ENCODE measurements around the gene SLC36A1.

Gene SLC36A1

DNA sequence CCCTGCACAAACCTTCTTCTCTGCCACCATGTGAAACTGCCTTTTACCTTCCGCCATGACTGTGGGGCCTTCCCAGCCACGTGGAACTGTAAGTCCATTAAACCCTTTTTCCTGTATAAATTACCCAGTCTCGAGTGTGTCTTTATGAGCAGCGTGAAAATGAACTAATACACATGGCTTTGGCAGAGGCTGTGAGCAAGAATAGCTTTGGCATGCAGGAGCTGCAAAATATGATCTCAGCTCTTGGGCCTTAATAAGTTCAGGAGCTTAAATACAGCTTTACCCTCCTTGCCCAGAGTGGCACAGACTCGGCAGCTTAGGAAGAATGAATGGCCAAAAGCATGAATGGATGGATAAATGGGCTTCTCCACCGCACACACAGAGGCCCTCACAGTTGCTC is 15.7 kb upstream of the SLC36A1 start:
- in situ Hi-C loops (cut with MboI; ENCODE audit: low sequenced_read_pairs), result no loop called here
- Histone ChIP-seq H3K4me3 (no peak overlapping the region), H3K9me3 (no peaks in the 10 kb centered on the region), H3K4me1 (no peaks in the 10 kb centered on the region), H3K36me3 (replicated peaks) (no peaks in the 10 kb centered on the region), H3K27me3 (ENCODE audit: low read depth) (no peaks in the 10 kb centered on the region)
- no peak for DNase-seq (ENCODE audit: low spot score in 2 of 2)

DNA sequence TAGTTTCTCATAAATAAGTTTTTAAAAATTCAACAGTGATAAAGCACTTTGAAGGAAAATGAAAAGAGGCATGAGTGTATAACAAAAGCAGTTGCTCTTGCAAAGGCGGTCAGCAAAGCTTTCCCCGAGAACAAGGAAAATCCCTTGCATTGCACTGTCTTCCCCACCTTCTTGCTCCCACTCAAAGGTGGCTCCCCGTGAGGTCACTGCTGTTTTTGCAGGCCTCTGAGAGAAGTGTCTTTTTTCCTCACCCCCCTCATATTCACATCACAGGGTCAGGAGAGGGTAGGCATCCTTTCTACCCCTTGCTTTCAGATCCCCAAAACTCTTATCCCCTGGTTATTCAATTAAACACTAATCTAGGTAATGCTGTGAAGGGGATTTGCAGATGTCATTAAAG is 15.2 kb upstream of the SLC36A1 start:
- in situ Hi-C loops (cut with MboI; ENCODE audit: low sequenced_read_pairs), result no loop called here

DNA sequence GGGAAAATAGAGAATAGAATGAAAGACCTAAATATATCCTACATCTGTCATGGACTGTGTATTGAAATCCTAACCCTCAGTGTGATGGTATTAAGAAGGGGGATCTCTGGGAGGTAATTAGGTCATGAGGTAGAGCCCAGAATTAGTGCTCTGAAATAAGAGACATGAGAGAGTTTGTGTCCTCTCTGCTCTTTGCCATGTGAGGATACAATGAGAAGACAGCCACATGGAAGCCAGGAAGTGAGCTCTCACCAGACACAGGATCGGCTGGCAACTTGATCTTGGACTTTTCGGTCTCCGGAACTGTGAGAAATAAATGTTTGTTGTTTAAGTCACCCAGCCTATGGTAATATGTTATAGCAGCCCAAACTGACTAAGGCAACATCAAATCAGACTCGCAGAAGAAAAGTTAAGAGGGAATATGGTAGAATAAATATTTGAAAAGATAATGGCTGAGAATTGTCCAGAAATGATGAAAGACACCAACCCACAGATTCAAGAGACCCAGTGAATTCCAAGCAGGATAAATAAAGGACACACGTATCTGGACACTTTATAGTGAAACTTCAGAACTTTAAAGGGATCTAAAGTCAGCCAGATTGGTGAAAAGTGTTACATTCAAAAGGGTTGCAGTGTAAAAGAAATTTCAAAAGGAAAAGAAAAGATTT is 12.7 kb upstream of the SLC36A1 start:
- no peaks in the 10 kb centered on the region for H3K9me3 ChIP-seq
- H3K4me1 ChIP-seq, result no peaks in the 10 kb centered on the region
- H3K36me3 ChIP-seq (replicated peaks), result no peaks in the 10 kb centered on the region
- in situ Hi-C loops (cut with MboI; ENCODE audit: low sequenced_read_pairs), result no loop called here
- no peak for DNase-seq (ENCODE audit: low spot score in 2 of 2)
- no peaks in the 10 kb centered on the region for H3K27me3 ChIP-seq (ENCODE audit: low read depth)
- H3K4me3 ChIP-seq, result no peak overlapping the region

More for the DNA sequence above, 15.2 kb upstream of the SLC36A1 start:
- no peaks in the 10 kb centered on the region for H3K4me1 ChIP-seq
- H3K4me3 ChIP-seq, result no peak overlapping the region
- H3K36me3 ChIP-seq (replicated peaks), result no peaks in the 10 kb centered on the region
- no peaks in the 10 kb centered on the region for H3K9me3 ChIP-seq
- no peaks in the 10 kb centered on the region for H3K27me3 ChIP-seq (ENCODE audit: low read depth)
- no peak for DNase-seq (ENCODE audit: low spot score in 2 of 2)

DNA sequence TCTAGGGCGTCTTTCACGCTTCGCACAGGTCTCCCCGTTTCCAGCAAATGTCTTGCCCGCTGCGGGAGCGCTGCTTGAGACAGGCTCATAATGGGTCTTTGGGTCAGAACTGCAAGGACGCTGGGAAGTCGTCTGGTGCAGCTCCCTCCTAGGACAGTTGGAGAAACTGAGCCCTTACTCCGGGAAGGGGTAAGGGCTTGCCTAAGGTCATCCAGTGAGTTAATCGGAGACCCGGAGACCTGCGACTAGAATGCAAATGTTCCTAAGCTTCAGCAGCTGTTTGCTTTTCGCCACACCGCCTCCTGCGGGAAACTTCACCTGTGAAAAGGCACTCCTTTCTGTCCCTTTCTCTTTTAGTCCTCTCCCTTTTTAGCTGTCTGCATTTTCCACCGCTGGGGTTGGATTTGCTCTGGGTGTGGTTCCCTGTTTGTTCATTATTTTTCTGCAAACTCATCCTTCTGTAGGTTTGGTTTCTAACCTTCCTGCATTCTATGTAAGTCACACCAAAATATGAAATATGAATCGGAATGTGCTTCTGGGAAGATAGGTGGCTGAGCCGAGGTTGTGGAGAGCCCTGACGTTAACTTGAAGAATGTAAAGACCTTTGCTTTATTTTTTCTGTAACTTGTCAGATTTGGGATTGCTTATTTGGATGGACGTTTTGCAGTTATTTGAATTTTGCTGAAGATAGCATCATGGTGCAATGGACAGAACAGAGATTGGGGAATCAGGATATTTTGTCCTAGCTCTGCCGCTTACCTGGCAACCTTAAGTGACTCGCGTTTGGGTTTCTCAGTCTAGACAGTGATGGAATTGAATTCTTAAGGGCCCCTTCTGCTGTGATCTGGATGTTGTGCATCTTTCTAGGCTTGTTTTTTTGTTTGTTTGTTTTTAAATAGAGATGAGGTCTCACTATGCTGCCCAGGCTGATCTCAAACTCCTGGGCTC is 909 bp downstream of the SLC36A1 start:
- H3K4me1 ChIP-seq, result peaks cover 20% of the 10 kb centered on the region
- H3K4me3 ChIP-seq, result peak overlapping the region; percentile 80
- H3K27me3 ChIP-seq (ENCODE audit: low read depth), result no peaks in the 10 kb centered on the region
- peak; percentile 44 to 47 for DNase-seq (ENCODE audit: low spot score in 2 of 2)
- H3K9me3 ChIP-seq, result no peaks in the 10 kb centered on the region
- no peaks in the 10 kb centered on the region for H3K36me3 ChIP-seq (replicated peaks)
- in situ Hi-C loops (cut with MboI; ENCODE audit: low sequenced_read_pairs), result loop anchor here (5.0 kb wide), 1 partner anchor 204 kb away; no protein-coding TSS in a partner anchor

DNA sequence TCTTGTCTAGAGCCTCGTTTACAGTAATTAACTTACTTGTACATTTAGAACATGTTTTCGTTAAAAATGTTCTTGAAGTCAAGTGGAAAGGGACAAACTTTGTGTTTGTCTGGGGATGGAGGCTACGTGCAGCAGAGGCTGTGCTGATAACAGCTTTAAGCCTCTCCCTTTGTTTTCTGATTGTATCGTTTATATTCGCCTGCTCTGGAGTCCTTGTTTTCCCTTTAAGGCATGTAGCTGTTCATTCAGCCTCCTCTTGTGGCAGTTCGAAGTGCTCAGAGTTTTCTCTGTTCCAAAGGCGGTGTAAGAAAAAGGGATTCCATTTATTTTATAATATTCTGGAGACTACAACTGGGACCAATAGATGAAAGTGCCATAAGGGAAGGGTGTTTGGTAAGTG is 1.9 kb downstream of the SLC36A1 start:
- DNase-seq (ENCODE audit: low spot score in 2 of 2), result peak in 1 of 2 experiments; percentile 15
- in situ Hi-C loops (cut with MboI; ENCODE audit: low sequenced_read_pairs), result loop anchor here (5.0 kb wide), 1 partner anchor 203 kb away; no protein-coding TSS in a partner anchor
- Histone ChIP-seq H3K4me1 (peaks cover 20% of the 10 kb centered on the region), H3K4me3 (peak overlapping the region; percentile 80; the same call in 1 of the 2 replicates), H3K9me3 (no peaks in the 10 kb centered on the region), H3K36me3 (replicated peaks) (no peaks in the 10 kb centered on the region), H3K27me3 (ENCODE audit: low read depth) (no peaks in the 10 kb centered on the region)

DNA sequence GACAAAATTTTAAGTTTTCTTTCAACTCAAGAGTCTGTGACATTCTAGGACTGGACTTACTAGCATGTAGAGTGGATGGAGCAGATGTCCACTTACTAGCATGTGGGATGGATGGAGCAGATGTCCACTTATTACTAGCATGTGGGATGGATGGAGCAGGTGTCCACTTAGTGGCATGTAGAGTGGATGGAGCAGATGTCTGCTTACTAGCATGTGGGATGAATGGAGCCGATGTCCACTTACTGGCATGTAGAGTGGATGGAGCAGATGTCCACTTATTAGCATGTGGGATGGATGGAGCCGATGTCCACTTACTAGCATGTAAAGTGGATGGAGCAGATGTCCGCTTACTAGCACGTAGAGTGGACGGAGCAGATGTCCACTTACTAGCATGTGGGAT is 2.4 kb downstream of the SLC36A1 start:
- Histone ChIP-seq H3K36me3 (replicated peaks) (no peaks in the 10 kb centered on the region), H3K4me1 (peaks cover 20% of the 10 kb centered on the region), H3K27me3 (ENCODE audit: low read depth) (no peaks in the 10 kb centered on the region), H3K4me3 (no peak overlapping the region), H3K9me3 (no peaks in the 10 kb centered on the region)
- no peak for DNase-seq (ENCODE audit: low spot score in 2 of 2)
- in situ Hi-C loops (cut with MboI; ENCODE audit: low sequenced_read_pairs), result loop anchor here (5.0 kb wide), 1 partner anchor 202 kb away; no protein-coding TSS in a partner anchor

DNA sequence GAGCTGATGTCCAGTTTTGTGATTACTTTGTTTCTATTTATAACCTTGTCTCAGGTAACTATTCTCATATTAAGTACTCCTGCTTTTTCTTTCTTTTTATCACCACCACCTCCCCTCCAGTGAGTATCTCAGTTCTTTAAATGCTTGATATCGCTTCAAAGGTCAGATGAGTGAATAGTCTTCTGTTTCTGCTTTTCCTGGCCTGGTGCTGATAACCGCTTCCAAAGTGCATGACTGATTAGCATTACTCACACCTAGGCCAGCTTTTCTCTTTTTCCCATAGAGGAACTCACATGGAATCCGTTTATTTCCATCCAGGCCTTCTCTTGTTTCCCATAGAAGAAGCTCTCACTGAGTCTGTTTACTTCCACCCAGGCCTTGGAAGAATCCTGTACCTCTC is 3.2 kb downstream of the SLC36A1 start:
- H3K9me3 ChIP-seq, result no peaks in the 10 kb centered on the region
- in situ Hi-C loops (cut with MboI; ENCODE audit: low sequenced_read_pairs), result no loop called here
- DNase-seq (ENCODE audit: low spot score in 2 of 2), result no peak
- H3K4me1 ChIP-seq, result peaks cover 20% of the 10 kb centered on the region
- no peaks in the 10 kb centered on the region for H3K27me3 ChIP-seq (ENCODE audit: low read depth)
- no peak overlapping the region for H3K4me3 ChIP-seq
- H3K36me3 ChIP-seq (replicated peaks), result no peaks in the 10 kb centered on the region

DNA sequence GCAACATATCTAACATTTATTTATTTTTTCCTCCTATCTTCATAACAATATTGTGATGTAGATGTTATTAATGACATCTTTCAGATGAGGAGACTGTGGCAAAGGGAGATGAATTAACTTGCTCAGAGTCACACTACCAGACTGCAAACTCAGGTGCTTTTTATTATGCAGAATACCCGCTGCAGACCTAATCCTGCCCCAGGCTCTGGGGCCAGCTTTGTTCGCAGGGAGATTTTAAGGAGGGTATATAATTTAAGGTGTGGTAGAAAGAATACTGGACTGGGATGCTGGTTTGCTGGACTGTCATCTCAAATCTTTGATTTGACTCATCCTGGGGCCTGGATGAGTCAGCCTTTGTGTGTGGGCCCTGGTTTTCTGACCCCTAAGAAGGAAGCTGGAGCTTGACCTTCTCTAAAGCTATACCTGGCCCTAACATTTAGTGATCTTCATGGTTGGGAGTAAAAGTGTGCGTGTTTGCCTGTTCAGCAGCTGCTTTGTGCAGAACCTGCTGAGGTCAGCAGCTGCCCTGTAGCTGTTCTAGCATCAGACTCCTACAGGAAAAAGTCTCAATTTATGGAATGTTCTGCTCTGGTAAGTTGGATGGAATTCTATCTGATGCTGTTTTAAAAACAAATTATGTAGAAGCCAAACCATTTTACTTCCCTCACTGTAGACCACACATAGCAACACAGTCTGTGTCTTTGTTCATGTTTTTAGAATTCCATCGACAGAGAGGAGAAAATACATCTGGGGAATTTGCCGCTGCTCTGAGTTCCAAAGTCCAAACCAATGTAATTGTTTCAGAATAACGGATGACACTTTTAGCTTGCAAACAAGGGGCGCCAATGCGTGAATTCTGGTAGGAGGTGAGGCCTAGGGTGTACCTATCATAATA is 4.5 kb downstream of the SLC36A1 start:
- Histone ChIP-seq H3K4me1 (peaks cover 20% of the 10 kb centered on the region), H3K36me3 (replicated peaks) (no peaks in the 10 kb centered on the region), H3K4me3 (no peak overlapping the region), H3K9me3 (no peaks in the 10 kb centered on the region), H3K27me3 (ENCODE audit: low read depth) (no peaks in the 10 kb centered on the region)
- in situ Hi-C loops (cut with MboI; ENCODE audit: low sequenced_read_pairs), result no loop called here
- peak; percentile 57 to 60 for DNase-seq (ENCODE audit: low spot score in 2 of 2)

DNA sequence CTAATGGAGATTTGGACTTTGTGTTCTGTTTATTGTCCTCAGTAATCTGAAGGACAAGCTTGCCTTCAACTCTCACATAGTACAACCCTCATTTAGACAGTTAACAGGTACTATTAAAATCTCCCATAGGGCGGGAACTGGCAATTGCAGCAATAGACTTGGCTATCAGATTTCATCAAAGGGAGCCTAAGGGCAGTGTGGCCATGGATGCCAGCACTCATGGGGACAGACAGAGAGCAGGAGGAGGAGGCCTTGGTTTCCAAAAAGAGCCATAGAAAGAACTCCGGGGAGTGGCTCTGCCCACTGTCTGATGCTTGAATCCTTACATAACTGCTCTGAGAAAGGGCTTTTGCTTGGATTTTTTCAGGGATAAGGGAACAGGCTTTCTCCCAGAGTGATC is 6.8 kb downstream of the SLC36A1 start:
- Histone ChIP-seq H3K4me3 (no peak overlapping the region), H3K27me3 (ENCODE audit: low read depth) (no peaks in the 10 kb centered on the region), H3K9me3 (no peaks in the 10 kb centered on the region), H3K36me3 (replicated peaks) (no peaks in the 10 kb centered on the region), H3K4me1 (peaks cover 10% of the 10 kb centered on the region)
- no peak for DNase-seq (ENCODE audit: low spot score in 2 of 2)
- in situ Hi-C loops (cut with MboI; ENCODE audit: low sequenced_read_pairs), result no loop called here

DNA sequence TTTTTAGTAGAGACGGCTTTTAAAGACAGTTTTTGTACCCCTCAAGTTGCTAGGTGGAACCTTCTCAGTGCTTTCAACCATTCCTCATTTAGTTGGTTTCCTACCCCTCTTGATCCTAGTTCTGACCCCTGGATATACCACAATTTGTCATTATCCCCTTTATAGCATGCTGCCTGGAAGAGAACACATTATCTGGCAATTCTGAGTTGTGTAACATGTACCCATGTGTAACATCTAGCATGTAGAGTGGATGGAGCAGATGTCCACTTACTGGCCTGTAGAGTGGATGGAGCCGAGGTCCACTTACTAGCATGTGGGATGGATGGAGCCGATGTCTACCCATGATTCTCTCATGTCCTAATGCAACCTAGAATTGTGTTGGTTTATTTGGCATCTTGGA is 7.5 kb downstream of the SLC36A1 start:
- peaks cover 10% of the 10 kb centered on the region for H3K4me1 ChIP-seq
- H3K36me3 ChIP-seq (replicated peaks), result no peaks in the 10 kb centered on the region
- in situ Hi-C loops (cut with MboI; ENCODE audit: low sequenced_read_pairs), result no loop called here
- H3K27me3 ChIP-seq (ENCODE audit: low read depth), result no peaks in the 10 kb centered on the region
- no peak for DNase-seq (ENCODE audit: low spot score in 2 of 2)
- no peaks in the 10 kb centered on the region for H3K9me3 ChIP-seq
- no peak overlapping the region for H3K4me3 ChIP-seq

DNA sequence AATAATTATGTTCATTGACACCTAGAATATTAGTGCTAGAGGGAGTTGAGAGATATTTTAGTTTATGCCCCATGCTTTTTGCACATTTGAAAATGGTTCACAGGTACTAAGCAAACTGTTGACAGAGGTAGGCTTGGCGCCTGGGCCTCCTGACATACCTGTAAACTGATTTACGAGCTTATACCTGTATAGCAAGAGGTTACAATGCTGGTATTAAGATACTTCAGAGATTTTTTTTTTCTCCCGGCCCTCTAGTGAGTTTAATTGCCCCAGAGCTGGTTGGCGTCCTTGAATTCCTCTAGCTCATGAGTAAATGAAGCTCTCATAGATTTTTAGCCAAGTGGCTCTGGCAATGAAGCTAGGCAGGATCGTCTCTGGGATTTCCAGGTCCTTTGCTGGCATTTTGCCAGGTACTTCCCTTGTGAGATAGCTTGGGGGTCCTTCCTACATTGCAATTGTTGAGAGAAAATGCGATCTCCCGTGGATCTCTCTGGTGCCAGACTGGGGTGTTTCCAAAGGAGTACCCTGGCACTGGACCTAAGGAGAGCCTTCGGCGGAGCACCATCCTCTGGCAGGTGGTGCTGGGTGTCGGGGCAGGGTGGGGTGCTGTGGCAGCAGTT is 9.0 kb downstream of the SLC36A1 start:
- Histone ChIP-seq H3K4me3 (no peak overlapping the region), H3K27me3 (ENCODE audit: low read depth) (no peaks in the 10 kb centered on the region), H3K9me3 (no peaks in the 10 kb centered on the region), H3K4me1 (peaks cover 8% of the 10 kb centered on the region), H3K36me3 (replicated peaks) (no peaks in the 10 kb centered on the region; the same call in 1 of the 2 replicates)
- no peak for DNase-seq (ENCODE audit: low spot score in 2 of 2)
- in situ Hi-C loops (cut with MboI; ENCODE audit: low sequenced_read_pairs), result no loop called here

DNA sequence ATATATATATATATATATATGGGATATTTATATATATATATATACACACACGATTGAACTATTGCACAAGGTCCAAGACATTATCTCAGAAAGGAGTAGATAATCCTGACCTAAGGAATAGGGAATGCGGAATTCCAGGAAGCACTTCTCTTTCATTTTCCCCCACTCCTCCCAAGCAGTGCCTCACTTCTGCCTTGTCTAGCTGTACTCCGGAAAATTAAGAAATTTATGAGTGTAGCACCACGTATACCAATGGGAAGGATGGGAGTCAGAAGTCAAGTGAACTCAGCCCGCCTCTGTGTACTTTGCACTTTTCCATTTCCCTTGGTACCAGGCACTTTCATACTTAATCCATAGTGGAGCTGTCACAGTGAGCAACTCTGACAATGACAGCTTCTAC is 10.9 kb downstream of the SLC36A1 start:
- no peak for DNase-seq (ENCODE audit: low spot score in 2 of 2)
- in situ Hi-C loops (cut with MboI; ENCODE audit: low sequenced_read_pairs), result no loop called here
- Histone ChIP-seq H3K9me3 (no peaks in the 10 kb centered on the region), H3K27me3 (ENCODE audit: low read depth) (no peaks in the 10 kb centered on the region), H3K36me3 (replicated peaks) (no peaks in the 10 kb centered on the region; the same call in 1 of the 2 replicates), H3K4me1 (no peaks in the 10 kb centered on the region), H3K4me3 (no peak overlapping the region)
